Islet precursor cell (in vitro differentiated cells): ENCODE measurements around the gene TRPC6.

Experiments used
- DNase-seq: peaks from one replicate; pipeline ENCODE4 v3.0.0-alpha.2; 2018

Gene TRPC6

DNA sequence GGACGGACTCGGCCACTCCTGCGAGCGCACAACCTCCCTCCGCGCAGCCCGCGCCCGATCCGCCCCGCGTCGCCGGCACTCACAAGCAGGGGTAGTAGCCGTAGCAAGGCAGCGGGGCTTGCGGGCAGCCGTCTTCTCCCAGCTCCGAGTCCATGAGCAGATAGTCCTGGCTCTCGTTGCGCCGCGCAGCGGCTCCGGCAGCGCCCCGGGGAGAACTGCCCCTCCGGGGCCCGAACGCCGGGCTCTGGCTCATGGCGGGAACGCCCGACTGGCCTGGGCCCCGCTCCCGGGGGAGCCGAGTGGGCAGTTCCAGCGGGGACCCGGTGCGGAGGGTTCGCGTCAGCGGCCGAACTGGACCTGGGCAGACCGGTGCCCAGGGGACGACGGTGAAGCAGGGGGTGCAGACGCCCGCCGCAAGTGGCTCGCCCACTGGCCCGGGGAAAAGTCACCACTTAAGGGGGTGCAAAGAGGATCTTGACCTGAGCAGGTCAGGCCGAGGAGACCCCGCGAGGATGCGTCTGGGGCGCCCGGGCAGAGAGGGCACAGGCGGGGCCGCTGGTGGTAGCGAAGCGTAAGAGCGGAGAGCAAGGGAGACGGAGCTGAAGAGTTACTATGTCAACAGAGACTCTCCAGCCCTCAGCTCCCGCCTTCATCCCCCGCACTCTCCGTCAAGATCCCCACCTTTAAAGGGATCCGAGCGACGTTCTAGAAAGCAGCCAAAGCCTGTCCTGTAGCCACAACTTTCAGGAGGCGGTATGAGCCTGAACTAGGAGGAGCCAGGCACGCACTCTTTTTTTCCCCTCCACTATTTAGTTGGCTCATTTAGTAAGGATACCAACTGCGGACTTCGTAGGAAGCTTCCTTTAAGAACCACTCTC lies at the start of gene TRPC6:
Gene TRPC6, minus strand, starts transcription at position 757 of the 878 bp plus-strand sequence. Its CDS starts 504 bp downstream, at position 253.
- peak; percentile 74 for DNase-seq

DNA sequence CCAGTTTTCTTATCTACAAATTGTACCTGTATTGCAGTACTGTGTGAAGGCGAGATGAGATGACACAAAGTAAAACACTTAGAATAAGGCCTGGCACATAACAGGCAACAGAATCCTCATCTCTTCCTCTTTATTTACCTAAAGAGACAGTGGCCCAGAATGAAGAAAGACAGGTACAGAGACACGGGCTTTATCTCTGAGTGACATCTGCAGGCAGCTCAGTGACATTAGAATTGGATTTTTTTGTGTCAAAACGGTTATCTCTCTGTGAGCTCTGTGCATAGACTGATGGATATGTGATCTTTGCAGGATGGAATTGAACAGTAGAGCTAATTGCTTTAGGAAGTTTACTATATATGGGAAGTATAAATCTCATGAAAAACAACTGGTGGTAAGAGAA lies 36.2 kb upstream of the TRPC6 start:
- no peak for DNase-seq

- DNase-seq: no peak
Observed at GRCh38 chr11:101618709-101619108, 34.9 kb upstream of the TRPC6 start.

- DNase-seq: peak; percentile 72
Observed at GRCh38 chr11:101617735-101618332, 34.0 kb upstream of the TRPC6 start.

GRCh38 chr11:101612481-101612880 lies 28.7 kb upstream of the TRPC6 start:
- no peak for DNase-seq

DNA sequence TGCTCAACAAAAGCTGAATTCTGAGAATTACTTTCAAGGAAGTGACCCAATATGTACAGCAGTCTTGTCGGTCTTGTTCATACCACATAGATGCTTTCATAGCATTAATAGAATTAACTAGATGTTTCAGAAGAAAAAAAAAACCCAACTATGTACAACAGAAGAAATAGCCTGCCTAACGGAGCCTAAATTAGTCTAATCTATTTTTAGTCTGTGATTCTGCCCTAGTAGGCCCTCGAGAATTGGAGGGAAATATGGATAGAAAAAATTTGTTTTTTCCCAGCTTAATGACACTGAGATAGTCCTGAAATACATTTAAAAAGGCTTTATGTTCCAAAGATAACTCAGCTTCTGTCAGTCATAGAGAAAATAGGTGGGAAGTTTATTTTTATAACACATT lies 17.1 kb upstream of the TRPC6 start:
- no peak for DNase-seq

GRCh38 chr11:101586965-101587364 lies 3.2 kb upstream of the TRPC6 start:
- DNase-seq: peak; percentile 53

DNA sequence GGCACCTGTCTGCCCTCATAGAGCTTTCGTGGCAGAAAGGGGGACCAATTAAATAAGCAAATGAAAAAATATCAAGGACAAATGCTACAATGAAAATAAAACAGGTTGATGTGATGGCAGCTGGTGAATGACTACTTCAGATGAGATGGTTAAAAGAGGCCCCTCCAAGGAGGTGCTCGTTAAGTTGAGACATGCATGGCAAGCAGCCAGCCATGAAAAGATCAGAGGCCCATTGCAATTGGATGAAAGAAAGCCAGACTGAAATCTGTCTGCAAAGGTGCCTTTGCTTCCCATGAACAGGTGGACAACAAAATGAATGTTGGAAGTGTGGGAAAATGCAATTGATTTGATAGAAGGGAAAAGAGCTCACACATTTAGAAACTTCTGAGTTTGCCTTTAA lies 848 bp upstream of the TRPC6 start:
- DNase-seq: no peak

DNA sequence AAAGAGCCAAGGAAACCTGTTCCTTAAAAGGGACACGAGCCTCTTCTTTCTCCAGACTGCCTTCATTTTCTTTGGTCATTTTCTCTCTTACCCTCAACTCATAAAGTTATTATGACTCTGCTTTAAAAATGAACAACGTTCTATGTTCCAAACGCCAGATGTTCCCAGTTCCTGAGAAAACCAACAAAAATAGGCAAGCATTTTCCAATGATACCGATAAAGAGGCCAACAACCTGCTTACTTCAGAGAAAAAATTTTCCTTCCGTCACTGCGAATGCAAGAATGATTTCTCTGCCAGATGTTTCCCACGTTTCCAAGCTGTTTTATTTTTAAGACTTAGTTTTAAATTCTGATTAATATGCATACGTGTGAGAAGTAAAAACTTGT lies 315 bp upstream of the TRPC6 start:
- no peak for DNase-seq

DNA sequence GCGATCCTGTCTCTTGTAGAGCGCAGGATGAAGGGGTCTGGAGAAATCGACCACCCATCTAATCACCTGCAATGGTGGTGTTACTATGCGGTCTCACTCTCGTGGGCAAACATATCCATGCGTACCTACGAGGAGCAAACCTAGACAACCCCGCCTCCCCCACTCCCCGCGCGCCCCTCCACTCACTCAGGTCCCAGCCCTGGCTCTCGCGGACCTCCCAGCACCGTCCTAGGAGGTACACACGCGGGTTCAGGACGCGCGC lies 887 bp downstream of the TRPC6 start:
- DNase-seq: no peak

DNA sequence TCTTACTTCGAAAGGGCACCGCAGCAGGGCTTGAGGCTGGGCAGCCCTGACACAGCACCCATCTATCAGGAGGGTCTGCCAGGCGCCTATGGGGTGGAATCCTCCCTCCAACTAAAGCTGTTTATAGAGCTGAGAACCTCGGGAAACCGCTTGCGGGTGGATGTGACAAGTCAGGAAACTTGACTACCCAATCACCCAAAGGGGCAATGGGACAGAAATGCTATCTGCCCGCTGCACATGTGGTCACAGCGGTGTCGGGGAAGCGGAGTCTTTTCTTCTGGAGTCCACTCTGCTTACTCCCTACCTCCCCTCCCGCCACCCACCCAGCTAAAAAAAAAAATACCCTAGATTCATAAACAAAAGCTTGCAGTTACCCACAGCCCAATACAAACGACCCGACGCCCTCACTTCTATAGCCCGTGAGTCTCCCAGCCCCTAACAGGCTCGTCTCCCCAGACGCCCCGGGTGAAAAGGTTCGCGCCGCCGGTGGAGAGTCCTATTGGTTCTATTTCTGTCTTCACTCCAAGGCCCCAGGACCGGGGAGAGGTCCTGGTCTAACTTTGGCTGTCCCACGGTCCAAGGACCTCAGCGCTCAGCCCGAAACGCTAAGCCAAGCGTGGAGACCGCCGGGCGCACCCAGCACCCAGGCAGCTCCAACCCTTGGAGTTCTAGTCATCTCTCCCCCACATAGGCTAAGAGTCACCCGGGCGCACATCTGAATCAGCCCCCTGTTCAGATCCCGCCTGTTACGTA lies 1.4 kb downstream of the TRPC6 start:
- peak; percentile 59 for DNase-seq

DNA sequence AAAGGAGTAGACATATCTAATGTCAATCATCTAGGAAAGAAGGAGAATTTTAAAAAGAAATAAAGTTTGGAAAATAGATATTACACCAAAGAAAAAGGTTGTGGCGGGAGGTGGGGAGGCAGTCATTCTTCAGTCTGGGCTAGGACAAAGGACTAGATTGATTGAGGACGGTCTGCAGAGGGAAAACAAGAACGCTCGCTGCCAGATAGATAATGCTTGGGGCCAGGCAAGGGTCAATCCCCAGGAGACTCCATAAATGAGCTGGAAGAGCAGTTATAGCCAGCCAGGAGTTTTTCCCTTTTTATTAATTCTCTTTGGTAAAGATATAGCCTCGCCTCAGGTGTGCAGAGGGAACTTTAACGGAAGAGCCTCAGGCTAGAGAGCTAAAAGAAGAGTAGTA lies 6.3 kb downstream of the TRPC6 start:
- no peak for DNase-seq

DNA sequence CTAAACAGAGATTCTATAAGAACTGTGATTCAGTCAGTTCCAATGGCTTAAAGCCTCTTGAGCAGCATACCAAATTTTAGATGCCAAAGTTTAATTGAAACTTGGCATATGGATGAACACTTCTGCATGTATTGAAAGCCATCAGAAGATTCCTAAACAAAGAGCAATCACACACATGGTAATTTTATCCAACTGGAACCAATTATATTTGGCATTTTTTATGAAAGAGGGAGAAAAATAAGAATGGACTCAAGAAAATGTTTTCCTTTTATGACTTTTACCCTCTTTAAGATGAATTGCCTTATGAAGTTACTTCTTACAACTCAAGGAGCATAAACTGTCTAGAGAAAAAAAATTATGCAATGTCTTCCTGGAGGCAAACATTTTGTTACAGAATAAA lies 7.4 kb downstream of the TRPC6 start:
- DNase-seq: no peak

DNA sequence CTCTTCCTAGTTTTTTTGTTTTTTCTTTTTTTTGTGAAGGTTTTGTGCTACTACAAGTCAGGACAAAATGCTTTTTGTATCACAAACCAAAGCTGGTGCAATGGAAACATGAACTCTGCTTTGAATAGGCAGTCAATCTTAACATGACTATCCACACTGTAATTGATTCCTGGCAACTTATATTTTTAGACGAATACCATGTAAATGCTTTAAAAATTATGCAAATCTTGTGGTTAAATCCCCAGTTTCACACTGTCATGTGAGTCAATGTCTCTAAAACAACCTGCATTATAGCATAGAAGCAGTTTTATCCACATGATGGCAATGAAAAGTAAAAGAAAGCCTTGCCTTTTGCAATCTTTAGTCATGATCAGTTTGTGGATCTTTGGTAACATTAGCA lies 8.9 kb downstream of the TRPC6 start:
- no peak for DNase-seq

GRCh38 chr11:101567071-101567470 lies 16.7 kb downstream of the TRPC6 start:
- DNase-seq: peak; percentile 55

DNA sequence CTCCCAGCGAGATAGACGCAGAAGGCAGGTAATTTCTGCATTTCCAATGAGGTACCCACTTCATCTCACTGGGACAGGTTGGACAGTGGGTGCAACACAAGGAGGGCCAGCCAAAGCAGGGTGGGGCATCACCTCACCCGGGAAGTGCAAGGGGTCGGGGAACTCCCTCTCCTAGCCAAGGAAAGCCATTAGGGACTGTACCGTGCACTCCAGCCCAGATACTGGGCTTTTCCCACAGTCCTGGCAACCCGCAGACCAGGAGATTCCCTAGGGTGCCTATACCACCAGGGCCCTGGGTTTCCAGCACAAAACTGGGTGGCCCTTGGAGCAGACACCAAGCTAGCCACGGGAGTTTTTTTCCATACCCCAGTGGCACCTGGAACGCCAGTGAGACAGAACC lies 17.2 kb downstream of the TRPC6 start:
- DNase-seq: no peak

- DNase-seq: no peak
Observed at GRCh38 chr11:101563166-101563565, 20.6 kb downstream of the TRPC6 start.

- DNase-seq: no peak
Observed at GRCh38 chr11:101555366-101555765, 28.4 kb downstream of the TRPC6 start.

- no peak for DNase-seq
Observed at GRCh38 chr11:101553891-101554292, 29.9 kb downstream of the TRPC6 start.

GRCh38 chr11:101552888-101553287 lies 30.9 kb downstream of the TRPC6 start:
- no peak for DNase-seq

- DNase-seq: no peak
Observed at GRCh38 chr11:101528541-101528940, 55.3 kb downstream of the TRPC6 start.

- no peak for DNase-seq
Observed at GRCh38 chr11:101523634-101524260, 60.1 kb downstream of the TRPC6 start.

DNA sequence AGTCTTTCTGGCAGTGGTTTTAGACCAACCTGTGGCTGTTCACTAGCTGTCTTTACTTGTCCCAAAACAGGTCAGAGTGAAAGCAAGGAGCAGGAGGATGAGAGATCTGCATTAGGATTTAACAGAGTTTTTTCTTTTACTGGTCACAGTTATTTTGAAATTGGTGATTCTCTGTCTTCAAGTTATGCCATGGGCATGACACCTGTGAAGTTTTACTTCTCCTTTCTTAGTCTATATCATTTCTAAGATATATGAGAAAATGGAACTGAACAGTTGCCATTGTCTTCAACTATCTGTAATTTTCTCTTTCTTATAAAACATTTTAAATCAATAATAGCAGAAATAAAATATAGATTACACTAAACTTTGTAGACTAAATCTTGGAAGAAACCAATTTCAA lies 60.6 kb downstream of the TRPC6 start:
- no peak for DNase-seq

DNA sequence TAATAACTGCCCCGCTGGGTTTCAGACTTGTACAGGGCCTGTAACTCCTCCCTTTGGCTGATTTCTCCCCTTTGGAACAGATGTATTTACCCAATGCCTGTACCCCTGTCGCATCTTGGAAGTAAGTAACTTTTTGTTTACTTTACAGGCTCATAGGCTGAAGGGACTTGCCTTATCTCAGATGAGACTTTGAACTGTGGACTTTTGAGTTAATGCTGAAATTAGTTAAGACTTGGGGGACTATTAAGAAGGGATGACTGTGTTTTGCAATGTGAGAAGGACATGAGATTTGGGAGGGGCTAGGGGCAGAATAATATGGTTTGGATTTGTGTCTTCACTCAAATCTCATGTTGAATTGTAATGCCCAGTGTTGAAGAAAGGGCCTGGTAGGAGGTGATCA lies 62.0 kb downstream of the TRPC6 start:
- DNase-seq: no peak
